HG02588 (cell line): ENCODE results near the gene LCN2.
"Not testable (repeated sequence)": the region's sequence is repeated elsewhere in the genome, so short reads cannot be mapped to it uniquely, and the experiment has no call there.

Experiments
- ATAC-seq: cut with Tn5 transposase; IDR thresholded peaks from one replicate; pipeline ENCODE4 v1.9.1; 2021; ENCODE audit warnings: mild to moderate bottlenecking, moderate library complexity; ENCODE audit not compliant: unreplicated experiment

Gene LCN2

GRCh38 chr9:128149001-128149701, at the start of gene LCN2:
Gene LCN2, plus strand, starts transcription at chr9:128149453. Its CDS starts 73 bp downstream, at chr9:128149526.
- ATAC-seq = no peak

DNA sequence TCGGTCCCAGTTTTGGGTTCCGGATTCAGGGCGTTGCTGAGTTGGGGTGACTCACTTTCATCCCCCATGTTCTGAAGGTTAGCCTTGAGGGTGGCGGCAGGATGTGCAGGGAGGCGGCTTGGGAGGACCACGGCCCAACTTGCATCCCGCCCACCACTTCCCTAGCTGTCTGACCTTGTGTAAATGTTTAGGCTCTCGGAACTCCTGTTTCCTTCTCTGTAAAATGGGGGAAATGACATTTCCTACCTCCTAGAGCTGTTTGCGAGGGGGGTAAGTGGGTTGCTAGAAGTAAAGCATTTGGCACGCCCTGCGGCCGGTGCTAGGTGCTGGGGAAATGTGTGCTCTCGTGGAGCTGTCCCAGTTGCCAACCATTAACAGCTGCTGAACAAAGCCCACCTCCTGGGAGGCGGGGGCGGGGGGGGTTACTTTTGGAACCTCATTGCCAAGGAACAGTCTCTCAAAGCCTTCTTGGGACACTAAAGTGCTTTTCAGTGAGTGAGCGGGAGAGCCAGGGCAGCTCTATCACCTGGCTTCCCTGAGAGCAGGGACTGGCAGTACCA, 49.2 kb upstream of the LCN2 start:
- no peak for ATAC-seq

- no peak for ATAC-seq
These were observed 48.7 kb upstream of the LCN2 start for GRCh38 chr9:128100581-128100980.

DNA sequence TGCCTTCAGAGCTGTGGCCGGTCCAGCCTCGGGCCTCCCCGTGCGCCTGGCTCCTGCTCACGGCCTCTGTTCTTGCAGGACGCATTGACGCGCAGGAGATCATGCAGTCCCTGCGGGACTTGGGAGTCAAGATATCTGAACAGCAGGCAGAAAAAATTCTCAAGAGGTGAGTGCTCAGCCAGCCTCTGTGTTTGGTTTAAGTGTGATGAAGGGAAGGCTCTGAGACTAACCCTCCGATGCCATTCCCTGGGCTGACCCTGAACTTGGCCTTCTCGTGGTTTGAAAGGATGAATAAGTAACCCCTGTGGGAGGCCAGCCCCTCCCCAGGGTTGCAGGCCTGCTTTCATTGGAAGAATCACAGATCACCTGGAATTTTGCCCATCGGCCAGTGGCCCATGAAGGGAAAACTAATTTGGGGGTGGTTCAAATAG, 48.0 kb upstream of the LCN2 start:
- ATAC-seq = no peak

DNA sequence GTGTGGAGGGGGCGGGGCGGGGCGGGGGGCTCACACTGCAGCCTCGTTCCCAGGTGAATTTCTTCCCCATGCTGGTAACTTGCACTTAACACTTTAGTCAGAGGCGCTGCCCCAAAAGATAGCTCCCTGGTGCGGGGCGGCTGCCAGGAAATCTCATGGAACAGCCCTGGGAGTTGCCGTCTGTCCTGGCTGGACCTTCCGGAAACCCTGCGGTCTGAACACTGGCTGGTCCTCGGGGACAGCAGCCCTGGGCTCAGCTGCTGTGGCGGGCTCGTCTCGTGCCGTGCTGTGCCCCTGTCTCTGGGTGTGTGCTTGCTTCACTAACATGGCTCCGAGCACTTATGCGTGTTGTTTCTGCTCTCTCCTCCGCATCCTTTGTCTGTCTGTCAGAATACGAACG, 47.6 kb upstream of the LCN2 start:
- ATAC-seq = no peak

DNA sequence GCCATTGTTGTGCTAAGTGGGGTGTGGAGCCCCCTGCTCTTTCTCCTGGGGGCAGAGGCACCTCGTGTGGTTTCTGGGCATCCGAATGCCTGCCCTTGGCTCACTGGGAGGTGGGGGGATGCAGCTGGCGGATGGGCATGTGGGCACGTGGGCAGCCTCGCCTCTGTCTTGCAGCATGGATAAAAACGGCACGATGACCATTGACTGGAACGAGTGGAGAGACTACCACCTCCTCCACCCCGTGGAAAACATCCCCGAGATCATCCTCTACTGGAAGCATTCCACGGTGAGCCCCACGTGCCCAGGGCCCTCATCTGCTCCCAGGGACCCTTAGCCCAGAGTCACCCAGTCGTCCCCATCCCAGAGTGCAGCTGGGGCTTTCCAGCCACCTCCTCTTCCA, 47.1 kb upstream of the LCN2 start:
- no peak for ATAC-seq

- ATAC-seq = no peak
These were observed 46.2 kb upstream of the LCN2 start for GRCh38 chr9:128102861-128103588.

DNA sequence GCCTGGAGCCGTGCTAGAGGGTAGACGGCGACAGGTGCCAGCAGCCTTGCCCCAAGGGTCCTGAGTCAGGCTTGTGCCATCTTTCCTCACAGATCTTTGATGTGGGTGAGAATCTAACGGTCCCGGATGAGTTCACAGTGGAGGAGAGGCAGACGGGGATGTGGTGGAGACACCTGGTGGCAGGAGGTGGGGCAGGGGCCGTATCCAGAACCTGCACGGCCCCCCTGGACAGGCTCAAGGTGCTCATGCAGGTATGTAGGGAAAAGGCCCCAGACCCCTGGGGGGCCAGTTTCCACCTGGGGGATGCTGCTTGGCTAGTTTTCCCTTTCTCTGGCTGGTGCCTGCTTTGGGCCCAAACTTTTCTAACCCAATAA, 45.7 kb upstream of the LCN2 start:
- ATAC-seq = no peak

GRCh38 chr9:128104171-128104618, 45.1 kb upstream of the LCN2 start:
- ATAC-seq = no peak

- no peak for ATAC-seq
These were observed 43.6 kb upstream of the LCN2 start for GRCh38 chr9:128105538-128106175.

- ATAC-seq = no peak
These were observed 42.9 kb upstream of the LCN2 start for GRCh38 chr9:128106181-128106939.

GRCh38 chr9:128106940-128107467, 42.2 kb upstream of the LCN2 start:
- no peak for ATAC-seq

- ATAC-seq = no peak
These were observed 41.6 kb upstream of the LCN2 start for GRCh38 chr9:128107468-128108268.

DNA sequence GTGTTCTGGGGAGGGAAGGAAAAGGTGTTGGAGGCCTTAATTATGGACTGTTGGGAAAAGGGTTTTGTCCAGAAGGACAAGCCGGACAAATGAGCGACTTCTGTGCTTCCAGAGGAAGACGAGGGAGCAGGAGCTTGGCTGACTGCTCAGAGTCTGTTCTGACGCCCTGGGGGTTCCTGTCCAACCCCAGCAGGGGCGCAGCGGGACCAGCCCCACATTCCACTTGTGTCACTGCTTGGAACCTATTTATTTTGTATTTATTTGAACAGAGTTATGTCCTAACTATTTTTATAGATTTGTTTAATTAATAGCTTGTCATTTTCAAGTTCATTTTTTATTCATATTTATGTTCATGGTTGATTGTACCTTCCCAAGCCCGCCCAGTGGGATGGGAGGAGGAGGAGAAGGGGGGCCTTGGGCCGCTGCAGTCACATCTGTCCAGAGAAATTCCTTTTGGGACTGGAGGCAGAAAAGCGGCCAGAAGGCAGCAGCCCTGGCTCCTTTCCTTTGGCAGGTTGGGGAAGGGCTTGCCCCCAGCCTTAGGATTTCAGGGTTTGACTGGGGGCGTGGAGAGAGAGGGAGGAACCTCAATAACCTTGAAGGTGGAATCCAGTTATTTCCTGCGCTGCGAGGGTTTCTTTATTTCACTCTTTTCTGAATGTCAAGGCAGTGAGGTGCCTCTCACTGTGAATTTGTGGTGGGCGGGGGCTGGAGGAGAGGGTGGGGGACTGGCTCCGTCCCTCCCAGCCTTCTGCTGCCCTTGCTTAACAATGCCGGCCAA, 40.8 kb upstream of the LCN2 start:
- ATAC-seq = no peak

DNA sequence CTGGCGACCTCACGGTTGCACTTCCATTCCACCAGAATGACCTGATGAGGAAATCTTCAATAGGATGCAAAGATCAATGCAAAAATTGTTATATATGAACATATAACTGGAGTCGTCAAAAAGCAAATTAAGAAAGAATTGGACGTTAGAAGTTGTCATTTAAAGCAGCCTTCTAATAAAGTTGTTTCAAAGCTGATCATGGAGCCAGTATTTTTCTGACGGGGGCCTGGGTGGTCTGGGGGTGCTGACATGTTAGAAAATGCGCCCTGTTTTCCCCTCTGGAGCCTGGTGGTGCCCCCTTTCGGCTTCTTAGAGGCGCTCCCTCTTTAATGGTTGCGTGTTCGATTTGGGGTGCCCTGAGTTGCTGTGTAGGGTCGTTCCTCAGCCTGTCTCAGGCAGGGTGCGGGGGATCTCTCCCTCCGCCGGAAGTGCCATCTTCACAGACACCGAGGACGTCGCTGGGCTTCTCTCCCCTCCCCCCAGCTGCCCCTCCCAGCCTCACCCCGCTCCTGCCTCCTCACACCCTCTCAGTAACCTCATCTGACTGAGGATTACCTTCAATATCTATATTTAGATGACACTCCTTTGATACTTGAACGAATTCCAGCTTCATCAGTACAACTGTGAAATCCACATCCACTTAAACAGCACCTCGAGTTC, 40.1 kb upstream of the LCN2 start:
- ATAC-seq = no peak

DNA sequence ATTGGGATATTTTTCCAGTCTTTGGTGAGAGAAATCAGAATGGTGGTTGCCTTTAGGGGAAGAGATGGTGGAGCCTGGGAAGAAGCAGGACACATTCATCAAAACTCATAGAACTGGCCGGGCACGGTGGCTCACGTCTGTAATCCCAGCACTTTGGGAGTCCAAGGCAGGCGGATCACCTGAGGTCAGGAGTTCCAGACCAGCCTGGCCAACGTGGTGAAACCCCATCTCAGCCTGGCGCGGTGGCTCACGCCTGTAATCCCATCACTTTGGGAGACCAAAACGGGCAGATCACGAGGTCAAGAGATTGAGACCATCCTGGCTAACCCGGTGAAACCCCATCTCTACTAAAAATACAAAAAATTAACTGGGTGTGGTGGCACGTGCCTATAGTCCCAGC, 37.5 kb upstream of the LCN2 start:
- ATAC-seq = not testable (repeated sequence)

- no peak for ATAC-seq
These were observed 35.5 kb upstream of the LCN2 start for GRCh38 chr9:128113526-128114325.
